ENCODE results near the gene CEP55.

DNA sequence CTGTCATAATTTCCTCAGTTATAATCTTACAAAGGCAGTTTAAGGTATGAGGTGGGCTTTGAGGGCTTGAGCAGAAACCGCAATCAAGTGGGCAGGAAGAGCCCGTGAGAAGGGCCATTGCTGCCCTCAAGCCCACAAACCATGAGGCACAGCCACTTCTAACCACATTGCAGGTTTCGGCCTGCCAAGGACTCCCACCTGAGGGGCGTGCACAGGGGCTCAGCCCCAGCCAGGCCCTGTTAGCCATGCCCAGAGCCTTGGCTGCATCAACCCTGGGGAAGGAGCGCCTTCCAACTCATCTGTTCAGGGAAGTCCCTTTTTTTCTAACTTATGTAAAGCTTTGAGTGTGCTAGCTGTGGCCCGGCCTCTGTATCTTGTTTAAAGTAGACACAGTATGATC, 64.1 kb downstream of the CEP55 start:
- TF ChIP-seq, protein P1, sequence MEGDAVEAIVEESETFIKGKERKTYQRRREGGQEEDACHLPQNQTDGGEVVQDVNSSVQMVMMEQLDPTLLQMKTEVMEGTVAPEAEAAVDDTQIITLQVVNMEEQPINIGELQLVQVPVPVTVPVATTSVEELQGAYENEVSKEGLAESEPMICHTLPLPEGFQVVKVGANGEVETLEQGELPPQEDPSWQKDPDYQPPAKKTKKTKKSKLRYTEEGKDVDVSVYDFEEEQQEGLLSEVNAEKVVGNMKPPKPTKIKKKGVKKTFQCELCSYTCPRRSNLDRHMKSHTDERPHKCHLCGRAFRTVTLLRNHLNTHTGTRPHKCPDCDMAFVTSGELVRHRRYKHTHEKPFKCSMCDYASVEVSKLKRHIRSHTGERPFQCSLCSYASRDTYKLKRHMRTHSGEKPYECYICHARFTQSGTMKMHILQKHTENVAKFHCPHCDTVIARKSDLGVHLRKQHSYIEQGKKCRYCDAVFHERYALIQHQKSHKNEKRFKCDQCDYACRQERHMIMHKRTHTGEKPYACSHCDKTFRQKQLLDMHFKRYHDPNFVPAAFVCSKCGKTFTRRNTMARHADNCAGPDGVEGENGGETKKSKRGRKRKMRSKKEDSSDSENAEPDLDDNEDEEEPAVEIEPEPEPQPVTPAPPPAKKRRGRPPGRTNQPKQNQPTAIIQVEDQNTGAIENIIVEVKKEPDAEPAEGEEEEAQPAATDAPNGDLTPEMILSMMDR (conservative IDR thresholded peaks at IDR 0.05) = no peak
- no peak for TF ChIP-seq ZFX (IDR thresholded peaks at IDR 0.05)
